ENCODE data around the gene TNFAIP3. TPM values are rescaled to one million over a fixed set of nuclear protein-coding genes. Genes with fewer than 3 reads are reported as not detected.

TNFAIP3 gene
- total RNA-seq, 1 donor from 2014 or later = 44.6 TPM

- intact Hi-C loops (cut with DNase I) = loop anchor here (10.0 kb wide), 1 partner anchor 150 kb away; no protein-coding TSS in a partner anchor
- H3K27ac ChIP-seq = no peak overlapping the region
- H3K9me3 ChIP-seq = no peaks in the 10 kb centered on the region
- DNase-seq = no peak
- ATAC-seq = no peak
- H3K4me3 ChIP-seq = no peak overlapping the region
- no peak for TF ChIP-seq CTCF (IDR thresholded peaks at IDR 0.05)
- no peaks in the 10 kb centered on the region for H3K36me3 ChIP-seq
- H3K4me1 ChIP-seq = peaks cover 25% of the 10 kb centered on the region
- no peaks in the 10 kb centered on the region for H3K27me3 ChIP-seq (ENCODE audit: low read depth)
Observed at GRCh38 chr6:137864812-137865508, 2.1 kb upstream of the TNFAIP3 start.

- intact Hi-C loops (cut with DNase I) = loop anchor here (10.0 kb wide), 1 partner anchor 152 kb away; no protein-coding TSS in a partner anchor
Observed at GRCh38 chr6:137866200-137866913, 702 bp upstream of the TNFAIP3 start.

GRCh38 chr6:137867685-137868509, 838 bp downstream of the TNFAIP3 start:
- H3K27me3 ChIP-seq (ENCODE audit: low read depth) = no peaks in the 10 kb centered on the region
- intact Hi-C loops (cut with DNase I) = loop anchor here (10.0 kb wide), 1 partner anchor 153 kb away; no protein-coding TSS in a partner anchor
- H3K9me3 ChIP-seq = no peaks in the 10 kb centered on the region
- DNase-seq = peak; percentile 53
- peaks cover 55% of the 10 kb centered on the region for H3K4me1 ChIP-seq
- H3K36me3 ChIP-seq = peaks cover 8% of the 10 kb centered on the region
- no peak for TF ChIP-seq CTCF (IDR thresholded peaks at IDR 0.05)
- peak overlapping the region; percentile 97 for H3K27ac ChIP-seq
- ATAC-seq = peak; percentile 29 to 40
- peak overlapping the region; percentile 92 for H3K4me3 ChIP-seq

More at GRCh38 chr6:137866200-137866913, 702 bp upstream of the TNFAIP3 start:
- ATAC-seq = peak; percentile 37 to 44
- DNase-seq = peak; percentile 82
- Histone ChIP-seq H3K27ac (peak overlapping the region; percentile 86), H3K9me3 (no peaks in the 10 kb centered on the region), H3K27me3 (ENCODE audit: low read depth) (no peaks in the 10 kb centered on the region), H3K4me3 (peak overlapping the region; percentile 92), H3K36me3 (peaks cover 2% of the 10 kb centered on the region), H3K4me1 (peaks cover 39% of the 10 kb centered on the region)
- no peak for TF ChIP-seq CTCF (IDR thresholded peaks at IDR 0.05)

GRCh38 chr6:137868721-137869548, 1.9 kb downstream of the TNFAIP3 start:
- Histone ChIP-seq H3K27me3 (ENCODE audit: low read depth) (no peaks in the 10 kb centered on the region), H3K4me1 (peaks cover 65% of the 10 kb centered on the region), H3K36me3 (peaks cover 8% of the 10 kb centered on the region), H3K9me3 (no peaks in the 10 kb centered on the region), H3K4me3 (peak overlapping the region; percentile 92), H3K27ac (peak overlapping the region; percentile 97)
- no peak for ATAC-seq
- no peak for DNase-seq
- intact Hi-C loops (cut with DNase I) = loop anchor here (10.0 kb wide), 1 partner anchor 154 kb away; no protein-coding TSS in a partner anchor
- TF ChIP-seq CTCF (IDR thresholded peaks at IDR 0.05) = no peak

All from lower lobe of right lung (tissue), 2 donors.